Endothelial cell of umbilical vein (primary cell): Measurements from ENCODE around the gene ABCB4. TPM values are rescaled to one million over a fixed set of nuclear protein-coding genes. Genes with fewer than 3 reads are reported as not detected.

Experiments used
- BruUV-seq: library from RNA; stranded (reverse); fragments of 400-500 nt; replicated peaks from 2 replicates; lab custom pipeline; 2021; lab: Mats Ljungman, UMichigan
- CTCF ChIA-PET: fragments of 300-600, 350-600 bp; sonication (Branson Sonifier 250); formaldehyde crosslinking; loops from one replicate; lab custom pipeline; 2021; ENCODE audit warnings: antibody characterized with exemption, inconsistent platforms; lab: Charles Lee
- POLR2A ChIA-PET: fragments of 300-600, 350-600 bp; sonication (Branson Sonifier 250); formaldehyde crosslinking; loops from one replicate; lab custom pipeline; 2021; ENCODE audit warnings: antibody characterized with exemption, inconsistent platforms; lab: Charles Lee
- DNase-seq: peaks from one replicate; pipeline ENCODE4 v3.0.0-alpha.2; 2011; ENCODE audit warnings: low read depth, low spot score
- FAIRE-seq: peaks from 2 replicates; lab custom pipeline; 2011; peaks lifted over from hg19 to GRCh38; lab: Jason Lieb, UNC
- H2AFZ ChIP-seq: 2 replicates; pipeline ENCODE4 v1.6.0; 2012; ENCODE audit warnings: low read depth, low read length, control low read depth, inconsistent platforms
- H3K27ac ChIP-seq: 2 replicates; pipeline ENCODE4 v1.5.1; 2011; ENCODE audit warnings: low read depth, mild to moderate bottlenecking, control low read depth, low read length, moderate library complexity; ENCODE audit not compliant: insufficient read depth
- H3K27me3 ChIP-seq, 2 experiments: 2 replicates each; pipeline versions ENCODE4 v1.6.0 to v1.6.1; 2011; ENCODE audit warnings: low read length in 2 of 2, mixed read lengths in 1 of 2; ENCODE audit not compliant: control insufficient read depth in 2 of 2, insufficient read depth in 2 of 2
- H3K36me3 ChIP-seq, 2 experiments: 2 replicates in 1 of 2; 3 replicates in 1 of 2; pipeline ENCODE4 v1.5.1; 2011; ENCODE audit warnings: low read length in 2 of 2, mild to moderate bottlenecking in 1 of 2, moderate library complexity in 1 of 2; ENCODE audit not compliant: control insufficient read depth in 2 of 2, insufficient read depth in 2 of 2; ENCODE audit errors: extremely low read depth in 1 of 2
- H3K4me1 ChIP-seq: 3 replicates; pipeline ENCODE4 v1.5.1; 2011; ENCODE audit warnings: mild to moderate bottlenecking, low read length; ENCODE audit not compliant: control insufficient read depth, insufficient read depth; ENCODE audit errors: extremely low read depth
- H3K4me2 ChIP-seq: 2 replicates; pipeline ENCODE4 v1.6.1; 2011; ENCODE audit warnings: low read length, control low read depth, mixed read lengths; ENCODE audit not compliant: insufficient read depth
- H3K4me3 ChIP-seq, 3 experiments: fragments of 200-600 bp in 1 of 3; sonication (generic), shearing (Covaris generic) in 1 of 3; replicated peaks in 1 of 3; 2 replicates each; pipeline ENCODE4 v1.5.1; 2011 to 2016; ENCODE audit warnings: control low read depth in 3 of 3, low read length in 3 of 3, mild to moderate bottlenecking in 2 of 3, inconsistent platforms in 1 of 3, low read depth in 1 of 3, moderate library complexity in 1 of 3; ENCODE audit not compliant: insufficient read depth in 1 of 3
- H3K79me2 ChIP-seq: 2 replicates; pipeline ENCODE4 v1.6.0; 2012; ENCODE audit warnings: low read length, inconsistent platforms; ENCODE audit not compliant: control insufficient read depth, insufficient read depth
- H3K9ac ChIP-seq: replicated peaks from 2 replicates; pipeline ENCODE3; 2011; ENCODE audit warnings: low read length, control low read depth; ENCODE audit not compliant: insufficient read depth; ENCODE audit errors: extremely low read depth
- H3K9me1 ChIP-seq: replicated peaks from 3 replicates; pipeline ENCODE4 v1.6.0; 2011; ENCODE audit warnings: mild to moderate bottlenecking, low read length; ENCODE audit not compliant: control insufficient read depth, insufficient read depth; ENCODE audit errors: extremely low read depth
- H3K9me3 ChIP-seq: replicated peaks from 2 replicates; pipeline ENCODE4 v1.5.1; 2012; ENCODE audit warnings: low read length, inconsistent platforms; ENCODE audit not compliant: control insufficient read depth, insufficient read depth
- H4K20me1 ChIP-seq: replicated peaks from 2 replicates; pipeline ENCODE3; 2011; ENCODE audit warnings: mild to moderate bottlenecking, low read length; ENCODE audit not compliant: control insufficient read depth, insufficient read depth; ENCODE audit errors: extremely low read depth
- CTCF ChIP-seq, 2 donors: IDR thresholded peaks; 1 replicate in 1 of 2; 2 replicates in 1 of 2; pipeline ENCODE4 v1.5.1; 2011; ENCODE audit warnings: low read length in 2 of 2, mild to moderate bottlenecking in 2 of 2, moderate library complexity in 2 of 2, control low read depth in 1 of 2, inconsistent platforms in 1 of 2, low read depth in 1 of 2; ENCODE audit not compliant: insufficient read depth in 1 of 2; ENCODE audit errors: extremely low read depth in 1 of 2
- EZH2 ChIP-seq: IDR thresholded peaks from 2 replicates; pipeline ENCODE4 v1.6.1; 2012; ENCODE audit warnings: borderline replicate concordance, low read depth, mild to moderate bottlenecking, moderate library complexity, low read length, inconsistent platforms; ENCODE audit not compliant: severe bottlenecking
- FOS ChIP-seq: IDR thresholded peaks from 2 replicates; pipeline ENCODE4 v1.6.1; 2011; ENCODE audit warnings: mild to moderate bottlenecking, low read length, moderate library complexity, borderline replicate concordance; ENCODE audit not compliant: insufficient read depth
- JUN ChIP-seq: IDR thresholded peaks from 2 replicates; pipeline ENCODE4 v1.6.1; 2011; ENCODE audit warnings: borderline replicate concordance, low read depth; ENCODE audit not compliant: insufficient read length, insufficient read depth
- MYC ChIP-seq: IDR thresholded peaks from one replicate; pipeline ENCODE4 v1.6.1; 2011; ENCODE audit warnings: mild to moderate bottlenecking, low read depth, low read length
- POLR2AphosphoS5 ChIP-seq: IDR thresholded peaks from 2 replicates; pipeline ENCODE4 v1.6.1; 2012; ENCODE audit warnings: low read depth, mild to moderate bottlenecking, control low read depth, low read length, moderate library complexity; ENCODE audit not compliant: insufficient read depth
- dilution Hi-C: fragments of 300-500 bp; cut with MboI; formaldehyde crosslinking; loops from one replicate; pipeline ENCODE4 v1.15.0; 2019; ENCODE audit warnings: low sequenced_read_pairs; ENCODE audit not compliant: extremely low pct_ligation_motif_present
- intact Hi-C: fragments of 100-400 bp; cut with micrococcal nuclease; formaldehyde crosslinking; loops from one replicate; pipeline ENCODE4 v1.10.0; 2022
- polyA plus RNA-seq, 4 experiments: library from polyadenylated mRNA; depleted of rRNA in 3 of 4; stranded (reverse) in 3 of 4; unstranded in 1 of 4; fragments of >200 nt; gene quantifications; 2 replicates each; pipeline versions ENCODE4 v1.2.1 to v1.2.3, GENCODE V29; 2011 to 2012; ENCODE audit warnings: missing spikeins in 1 of 4
- total RNA-seq: library from RNA; stranded (reverse); gene quantifications from 2 replicates; pipeline ENCODE4 v1.2.3, GENCODE V29; 2021

ABCB4 gene
- total and polyA plus RNA-seq, 2 donors (not counting 3 experiments of a cell fraction or from before 2014, with no cell fraction given): 0.11 to 0.15 TPM

GRCh38 chr7:87499494-87499893 is 24.0 kb upstream of the ABCB4 start:
- FAIRE-seq (no peak), DNase-seq (no peak)
- dilution Hi-C loops: no loop called here
- H3K9ac ChIP-seq: no peak overlapping the region
- H3K4me3 ChIP-seq: no peak overlapping the region
- no peaks in the 10 kb centered on the region for H4K20me1 ChIP-seq
- no TSS peak for BruUV-seq
- intact Hi-C loops: no loop called here
- no peak overlapping the region for H3K4me2 ChIP-seq
- TF ChIP-seq CTCF (IDR thresholded peaks at IDR 0.05; ENCODE audit: extremely low read depth in 1 of 2, insufficient read depth in 1 of 2, low read depth in 1 of 2, low read length in 2 of 2) (no peak), EZH2 (no peak), FOS (no peak), JUN (no peak), MYC (no peak), POLR2AphosphoS5 (no peak)
- no peaks in the 10 kb centered on the region for H3K79me2 ChIP-seq
- peaks cover 0 to 2% of the 10 kb centered on the region in 2 experiments for H3K27me3 ChIP-seq
- CTCF ChIA-PET: interaction anchor here (0.7 kb wide), 1 partner anchor 17 kb away, joined by 3 read pairs; no protein-coding TSS in a partner anchor
- H3K9me1 ChIP-seq: no peaks in the 10 kb centered on the region
- no peak overlapping the region for H2AFZ ChIP-seq
- H3K4me1 ChIP-seq: no peaks in the 10 kb centered on the region
- no peaks in the 10 kb centered on the region for H3K9me3 ChIP-seq
- H3K36me3 ChIP-seq: no peaks in the 10 kb centered on the region
- POLR2A ChIA-PET: no interaction called here
- H3K27ac ChIP-seq: no peak overlapping the region
